NB4 (cell line): ENCODE results near the gene KPNA6.

Source experiments
- POLR2A ChIP-seq: IDR thresholded peaks from 2 replicates; pipeline ENCODE4 v1.6.1; 2011; ENCODE audit warnings: mild to moderate bottlenecking; ENCODE audit not compliant: insufficient read length; ENCODE audit errors: extremely low read depth
- TF ChIP-seq, protein P1 (sequence below): IDR thresholded peaks from one replicate; pipeline ENCODE4 v1.5.1; 2012; ENCODE audit warnings: low read depth, low read length

DNA sequence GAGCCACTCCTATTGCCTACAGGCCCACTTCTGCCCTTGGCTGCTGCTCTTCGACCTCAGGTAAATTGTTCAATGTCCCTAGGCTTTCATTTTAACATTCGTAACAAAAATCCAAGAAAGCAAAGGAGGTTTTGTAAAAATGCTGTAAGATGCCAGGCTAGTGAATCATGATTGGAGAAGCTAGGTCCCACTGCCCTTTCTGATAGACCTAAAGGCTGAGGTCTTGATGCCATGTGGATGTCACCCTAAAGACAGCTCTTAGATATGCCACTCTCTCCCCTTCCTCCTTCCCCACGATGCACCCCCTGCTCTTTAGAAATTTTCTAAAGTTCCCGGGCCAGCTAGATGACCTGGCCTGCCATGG lies 45.0 kb upstream of the KPNA6 start:
- no peak for TF ChIP-seq POLR2A
- TF ChIP-seq, protein P1, sequence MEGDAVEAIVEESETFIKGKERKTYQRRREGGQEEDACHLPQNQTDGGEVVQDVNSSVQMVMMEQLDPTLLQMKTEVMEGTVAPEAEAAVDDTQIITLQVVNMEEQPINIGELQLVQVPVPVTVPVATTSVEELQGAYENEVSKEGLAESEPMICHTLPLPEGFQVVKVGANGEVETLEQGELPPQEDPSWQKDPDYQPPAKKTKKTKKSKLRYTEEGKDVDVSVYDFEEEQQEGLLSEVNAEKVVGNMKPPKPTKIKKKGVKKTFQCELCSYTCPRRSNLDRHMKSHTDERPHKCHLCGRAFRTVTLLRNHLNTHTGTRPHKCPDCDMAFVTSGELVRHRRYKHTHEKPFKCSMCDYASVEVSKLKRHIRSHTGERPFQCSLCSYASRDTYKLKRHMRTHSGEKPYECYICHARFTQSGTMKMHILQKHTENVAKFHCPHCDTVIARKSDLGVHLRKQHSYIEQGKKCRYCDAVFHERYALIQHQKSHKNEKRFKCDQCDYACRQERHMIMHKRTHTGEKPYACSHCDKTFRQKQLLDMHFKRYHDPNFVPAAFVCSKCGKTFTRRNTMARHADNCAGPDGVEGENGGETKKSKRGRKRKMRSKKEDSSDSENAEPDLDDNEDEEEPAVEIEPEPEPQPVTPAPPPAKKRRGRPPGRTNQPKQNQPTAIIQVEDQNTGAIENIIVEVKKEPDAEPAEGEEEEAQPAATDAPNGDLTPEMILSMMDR: no peak
